ENCODE results near the gene ABCB1.

Gene ABCB1

DNA sequence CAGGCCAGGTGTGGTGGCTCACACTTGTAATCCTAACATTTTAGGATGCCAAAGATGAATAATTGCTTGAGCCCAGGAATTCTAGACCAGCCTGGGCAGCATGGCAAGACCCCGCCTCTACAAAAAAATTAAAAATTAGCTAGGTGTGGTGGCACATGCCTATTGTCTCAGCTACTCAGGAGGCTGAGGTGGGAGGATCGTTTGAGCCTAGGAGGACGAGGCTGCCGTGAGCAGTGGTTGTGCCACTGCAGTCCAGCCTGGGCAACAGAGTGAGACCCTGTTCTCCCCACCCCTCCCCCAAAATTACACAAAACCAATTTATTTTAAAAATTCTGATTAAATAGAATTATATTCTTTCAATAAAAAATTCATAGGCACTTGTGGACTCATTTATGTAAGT, 39.0 kb downstream of the ABCB1 start:
- H3K4me3 ChIP-seq (ENCODE audit: low read length) = no peak overlapping the region
- TF ChIP-seq ZNF274 (IDR thresholded peaks at IDR 0.05; ENCODE audit: low read depth, low read length) = no peak

DNA sequence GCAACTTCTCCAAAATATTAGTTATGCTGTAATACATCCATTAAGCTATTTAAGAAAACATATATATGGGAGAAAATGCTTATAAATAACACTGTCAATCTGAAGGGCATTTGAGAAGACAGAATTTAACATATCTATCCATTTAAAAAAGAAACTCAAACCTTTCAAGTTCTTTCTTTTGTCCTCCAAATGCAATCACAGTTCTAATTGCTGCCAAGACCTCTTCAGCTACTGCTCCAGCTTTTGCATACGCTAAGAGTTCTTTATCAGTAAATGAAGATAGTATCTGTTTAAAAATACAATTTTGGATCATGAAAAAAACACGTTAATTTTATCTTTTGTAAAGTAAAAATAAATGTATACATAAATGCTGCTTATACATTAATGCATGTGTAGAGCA, 39.6 kb downstream of the ABCB1 start:
- TF ChIP-seq ZNF274 (IDR thresholded peaks at IDR 0.05; ENCODE audit: low read depth, low read length) = no peak
- no peak overlapping the region for H3K4me3 ChIP-seq (ENCODE audit: low read length)

DNA sequence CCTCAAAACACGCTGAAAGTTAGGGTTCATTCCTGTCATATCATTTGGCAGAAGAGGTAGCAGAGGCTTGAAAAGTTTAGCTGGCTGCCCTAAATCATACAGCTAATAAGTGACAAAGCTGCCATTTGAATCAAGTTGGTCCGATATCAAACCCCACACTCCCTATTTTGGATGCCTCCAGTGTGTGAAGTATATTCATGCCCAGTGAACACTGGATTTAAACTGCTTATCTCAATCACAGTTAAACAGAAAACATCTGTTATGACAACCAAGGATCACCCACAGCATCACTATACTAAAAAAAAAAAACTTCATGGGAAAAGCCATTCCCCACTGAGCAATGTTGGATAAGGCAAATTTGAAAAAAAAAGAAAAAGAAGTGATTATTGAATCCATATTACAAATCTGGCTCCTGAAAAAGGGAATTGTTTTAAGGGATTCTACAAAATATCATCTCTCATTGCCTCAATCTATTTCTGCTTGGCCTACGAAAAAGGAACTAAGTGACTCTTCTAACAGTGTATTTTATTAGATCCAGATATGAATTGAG, 48.3 kb downstream of the ABCB1 start:
- no peak overlapping the region for H3K4me3 ChIP-seq (ENCODE audit: low read length)
- no peak for TF ChIP-seq ZNF274 (IDR thresholded peaks at IDR 0.05; ENCODE audit: low read depth, low read length)

DNA sequence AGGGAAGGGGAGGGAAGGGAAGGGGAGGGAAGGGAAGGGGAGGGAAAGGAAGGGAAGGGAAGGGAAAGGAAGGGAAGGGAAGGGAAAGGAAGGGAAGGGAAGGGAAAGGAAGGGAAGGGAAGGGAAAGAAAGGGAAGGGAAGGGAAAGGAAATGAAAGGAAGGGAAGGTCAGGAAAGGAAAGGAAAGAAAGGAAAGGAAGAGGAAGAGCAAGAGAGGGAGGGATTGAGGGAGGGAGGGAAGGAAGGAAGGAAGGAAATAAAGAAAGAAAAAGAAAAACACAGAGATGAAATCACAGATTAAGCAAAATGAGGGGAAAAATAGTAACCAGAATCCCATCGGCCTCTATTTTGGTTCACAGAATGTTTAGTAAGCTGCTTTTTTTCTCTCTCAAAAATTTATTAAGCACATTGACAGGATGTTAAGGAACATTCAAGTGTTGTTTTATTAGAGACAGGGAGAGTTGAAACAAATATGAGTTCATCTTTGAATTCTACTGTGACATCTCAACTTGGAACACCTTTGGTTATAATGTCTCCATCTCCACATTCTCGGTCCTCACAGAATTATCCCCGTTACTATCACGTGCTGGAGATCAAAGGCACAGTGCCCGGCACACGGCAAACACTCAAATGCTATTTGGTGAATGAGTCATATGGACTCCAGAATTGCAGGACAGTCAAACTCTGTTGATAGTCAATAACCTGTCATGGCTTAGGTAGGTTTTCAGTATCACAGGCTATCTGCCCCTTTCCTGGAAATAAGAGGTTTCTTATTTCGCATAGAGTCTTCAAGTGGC, 52.4 kb downstream of the ABCB1 start:
- H3K4me3 ChIP-seq (ENCODE audit: low read length) = no peak overlapping the region
- TF ChIP-seq ZNF274 (IDR thresholded peaks at IDR 0.05; ENCODE audit: low read depth, low read length) = no peak

DNA sequence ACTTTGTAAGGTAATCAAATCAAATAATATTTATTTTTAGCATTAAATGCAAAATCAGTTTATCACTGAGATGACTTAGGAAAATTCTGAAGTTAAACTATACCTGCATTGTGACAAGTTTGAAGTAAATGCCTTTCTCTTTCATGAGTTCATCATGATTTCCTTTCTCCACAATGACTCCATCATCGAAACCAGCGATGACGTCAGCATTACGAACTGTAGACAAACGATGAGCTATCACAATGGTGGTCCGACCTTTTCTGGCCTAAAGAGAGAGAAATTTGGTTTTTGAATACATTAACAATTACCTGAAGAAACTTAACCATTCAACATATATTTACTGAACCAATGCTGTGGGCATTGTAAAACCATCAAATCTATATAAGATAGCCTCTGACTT, 54.9 kb downstream of the ABCB1 start:
- no peak overlapping the region for H3K4me3 ChIP-seq (ENCODE audit: low read length)
- TF ChIP-seq ZNF274 (IDR thresholded peaks at IDR 0.05; ENCODE audit: low read depth, low read length) = no peak

DNA sequence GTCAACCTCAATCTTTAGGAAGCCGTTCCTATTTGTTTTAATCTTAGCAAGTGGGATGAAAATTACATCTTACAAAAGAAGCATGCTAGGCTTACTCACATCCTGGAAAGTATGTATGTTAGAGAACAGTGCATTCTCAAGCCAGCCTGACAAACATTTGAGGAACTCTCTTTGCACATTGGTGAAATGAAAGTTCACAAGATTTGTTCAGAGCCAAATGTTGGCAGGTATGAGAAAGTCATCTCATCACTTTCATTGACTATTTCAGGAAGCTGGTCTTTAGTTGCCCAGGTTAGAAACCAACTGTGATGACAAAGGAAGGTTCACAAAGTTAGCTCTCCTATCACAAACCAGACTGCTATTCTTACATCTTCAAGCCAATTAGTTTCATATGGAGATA, 57.1 kb downstream of the ABCB1 start:
- no peak for TF ChIP-seq ZNF274 (IDR thresholded peaks at IDR 0.05; ENCODE audit: low read depth, low read length)
- H3K4me3 ChIP-seq (ENCODE audit: low read length) = no peak overlapping the region

DNA sequence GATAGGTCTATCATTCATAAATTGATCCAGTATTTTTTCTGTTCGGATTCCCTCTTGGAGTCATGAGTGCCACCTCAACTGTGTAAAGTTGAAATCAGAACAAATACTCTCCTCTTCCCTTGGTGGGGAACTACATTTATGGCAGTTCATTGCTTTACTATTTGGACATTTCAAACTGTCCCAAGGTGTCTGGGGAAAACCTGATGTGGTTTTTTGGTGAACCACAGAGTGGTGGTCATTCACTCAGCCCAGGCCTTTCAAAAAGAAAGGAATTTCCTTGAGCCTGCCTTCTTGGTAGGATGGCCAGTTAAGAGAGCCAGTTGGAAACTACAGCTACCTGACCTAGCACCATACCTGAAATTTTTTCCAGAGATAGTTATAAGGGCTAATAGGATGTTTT, 59.0 kb downstream of the ABCB1 start:
- no peak for TF ChIP-seq ZNF274 (IDR thresholded peaks at IDR 0.05; ENCODE audit: low read depth, low read length)
- no peak overlapping the region for H3K4me3 ChIP-seq (ENCODE audit: low read length)

DNA sequence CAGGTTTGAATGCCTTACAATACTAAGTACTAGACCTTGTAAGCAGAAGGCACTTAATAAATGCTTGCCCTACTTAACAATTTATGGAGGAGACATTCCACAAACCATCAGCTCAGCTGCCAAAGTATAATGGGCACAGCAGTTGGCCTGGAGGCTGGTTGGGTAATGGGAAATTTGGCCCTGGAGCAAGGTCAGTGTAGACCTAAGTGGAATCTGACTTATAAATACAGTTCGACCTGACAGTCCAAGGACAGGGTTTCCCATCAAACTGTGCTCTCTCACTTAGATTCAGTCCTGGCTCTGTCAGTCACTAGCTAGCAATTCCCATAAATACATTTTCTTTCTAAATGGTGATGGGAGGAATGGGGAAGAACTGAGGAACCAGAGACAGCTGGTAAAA, 62.6 kb downstream of the ABCB1 start:
- H3K4me3 ChIP-seq (ENCODE audit: low read length) = no peak overlapping the region
- no peak for TF ChIP-seq ZNF274 (IDR thresholded peaks at IDR 0.05; ENCODE audit: low read depth, low read length)

DNA sequence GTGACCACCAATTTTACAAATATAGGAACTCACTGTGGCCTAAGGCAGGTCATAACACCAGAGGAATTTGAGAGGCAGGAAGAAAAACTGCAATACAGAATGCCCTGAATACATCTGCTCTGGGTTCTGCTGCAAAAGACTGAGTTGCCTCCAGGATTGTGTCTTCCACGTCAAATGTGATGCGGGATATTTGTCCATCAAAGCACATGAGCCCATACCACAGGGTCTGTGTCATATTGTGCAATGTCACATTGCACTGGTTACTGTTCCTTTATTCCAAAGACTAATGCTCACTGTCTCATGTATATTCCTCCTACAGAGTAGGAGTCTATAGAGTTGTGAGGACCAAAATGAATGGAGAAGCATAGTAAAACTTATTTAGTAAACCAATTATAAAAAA, 66.6 kb downstream of the ABCB1 start:
- H3K4me3 ChIP-seq (ENCODE audit: low read length) = no peak overlapping the region
- TF ChIP-seq ZNF274 (IDR thresholded peaks at IDR 0.05; ENCODE audit: low read depth, low read length) = no peak

DNA sequence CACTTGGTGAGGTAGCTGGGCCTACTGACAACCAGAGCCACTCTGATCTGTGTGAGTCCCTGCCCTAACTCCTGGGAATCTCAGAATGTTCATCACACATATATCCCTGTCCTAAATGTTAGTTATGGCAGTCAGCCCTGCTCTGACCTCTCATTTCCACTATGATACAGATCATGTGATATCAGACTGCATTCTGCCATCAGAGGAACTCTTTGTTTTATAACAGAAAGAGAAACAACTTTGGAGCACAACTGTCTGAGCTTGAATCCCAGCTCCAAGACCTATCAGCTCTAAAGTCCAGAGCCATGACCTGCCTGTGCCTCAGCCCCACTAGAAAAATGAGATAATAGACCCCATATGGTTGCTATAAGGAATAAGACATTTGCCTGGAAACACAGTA, 70.6 kb downstream of the ABCB1 start:
- H3K4me3 ChIP-seq (ENCODE audit: low read length) = no peak overlapping the region
- TF ChIP-seq ZNF274 (IDR thresholded peaks at IDR 0.05; ENCODE audit: low read depth, low read length) = no peak

DNA sequence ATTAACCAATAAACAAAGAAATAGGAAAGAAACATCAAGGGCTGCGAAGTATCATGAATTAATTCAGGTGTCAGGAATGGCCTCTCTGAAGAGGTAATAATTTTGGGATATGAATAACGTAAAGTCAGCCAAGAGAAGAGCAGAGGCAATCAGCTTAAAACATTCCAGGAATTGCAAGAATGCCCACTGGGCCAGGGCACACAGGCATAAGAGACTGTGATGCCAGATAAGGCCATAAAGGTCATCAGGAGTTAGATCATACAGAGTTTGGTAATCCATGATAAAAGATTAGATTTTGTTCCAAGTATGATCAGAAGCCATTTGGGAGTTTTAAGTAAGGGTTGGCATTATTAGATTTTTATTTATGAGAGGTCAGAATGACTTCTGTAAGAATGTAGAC, 72.0 kb downstream of the ABCB1 start:
- no peak for TF ChIP-seq ZNF274 (IDR thresholded peaks at IDR 0.05; ENCODE audit: low read depth, low read length)
- no peak overlapping the region for H3K4me3 ChIP-seq (ENCODE audit: low read length)

DNA sequence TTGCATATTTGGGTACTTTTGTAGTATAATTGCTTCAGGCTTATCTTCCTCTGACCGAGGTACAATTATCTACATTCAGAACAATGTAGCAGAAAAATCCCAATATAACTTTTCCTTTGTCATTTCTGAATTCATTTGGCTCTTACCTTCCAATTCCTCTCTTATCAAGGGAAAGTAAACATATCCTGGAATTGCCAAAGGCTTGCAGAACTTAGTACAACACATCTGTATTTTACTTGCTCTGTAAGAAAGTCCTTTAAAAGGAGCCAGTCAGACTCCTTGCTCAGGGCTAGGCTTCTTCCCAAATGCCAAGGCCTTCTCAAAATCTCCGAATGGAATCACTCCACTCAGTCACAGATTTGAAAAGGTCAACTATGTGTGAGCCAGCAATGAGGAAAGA, 81.9 kb downstream of the ABCB1 start:
- H3K4me3 ChIP-seq (ENCODE audit: low read length) = no peak overlapping the region
- no peak for TF ChIP-seq ZNF274 (IDR thresholded peaks at IDR 0.05; ENCODE audit: low read depth, low read length)

DNA sequence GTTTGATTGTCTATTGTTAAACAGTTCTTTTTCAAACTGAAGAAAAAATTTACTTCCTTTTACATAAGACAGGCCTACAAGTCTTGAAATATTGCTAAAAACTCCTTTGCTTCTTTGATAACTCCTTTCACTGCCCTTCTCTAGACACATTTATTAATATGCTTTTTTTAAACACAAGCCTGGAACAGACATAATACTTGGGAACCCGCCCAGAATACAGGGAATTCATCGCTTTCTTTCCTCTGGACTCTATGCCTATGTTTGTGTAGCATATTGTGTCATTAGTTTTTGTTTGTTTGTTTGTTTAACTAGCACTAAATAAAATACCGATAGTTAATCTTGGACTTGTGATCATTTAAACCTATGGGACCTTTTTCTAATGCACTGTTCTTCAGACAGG, 82.8 kb downstream of the ABCB1 start:
- no peak overlapping the region for H3K4me3 ChIP-seq (ENCODE audit: low read length)
- no peak for TF ChIP-seq ZNF274 (IDR thresholded peaks at IDR 0.05; ENCODE audit: low read depth, low read length)

DNA sequence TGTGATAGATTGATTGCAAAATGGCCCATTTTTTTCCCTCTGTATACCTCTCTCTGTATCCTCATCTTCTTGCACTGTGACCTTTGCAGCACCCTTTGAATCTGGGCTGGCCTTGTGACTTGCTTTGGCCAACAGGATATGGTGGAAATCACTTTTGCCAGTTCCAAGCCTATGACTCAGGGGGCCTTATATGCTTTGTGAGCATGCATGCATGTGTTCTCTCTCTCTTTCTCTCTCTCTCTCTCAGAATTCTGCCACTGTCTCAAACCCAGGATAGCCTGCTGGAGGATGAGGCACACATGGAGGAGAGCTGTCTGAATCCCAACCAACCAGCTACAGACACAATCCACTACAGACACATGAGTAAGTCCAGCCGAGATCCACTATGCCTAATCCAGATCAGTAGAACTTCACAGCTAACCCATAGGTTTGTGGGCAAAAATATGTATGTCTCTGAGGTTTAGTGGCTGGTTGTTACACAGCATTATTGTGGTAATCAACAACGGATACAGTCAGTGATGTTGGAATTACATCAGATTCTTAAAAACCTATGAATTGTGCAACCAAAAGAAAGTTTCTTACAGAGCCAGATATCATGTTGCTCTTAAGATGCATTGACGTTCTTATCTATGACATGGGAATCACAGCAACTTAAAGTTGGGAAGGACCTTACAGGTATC, 83.4 kb downstream of the ABCB1 start:
- H3K4me3 ChIP-seq (ENCODE audit: low read length) = no peak overlapping the region
- no peak for TF ChIP-seq ZNF274 (IDR thresholded peaks at IDR 0.05; ENCODE audit: low read depth, low read length)

DNA sequence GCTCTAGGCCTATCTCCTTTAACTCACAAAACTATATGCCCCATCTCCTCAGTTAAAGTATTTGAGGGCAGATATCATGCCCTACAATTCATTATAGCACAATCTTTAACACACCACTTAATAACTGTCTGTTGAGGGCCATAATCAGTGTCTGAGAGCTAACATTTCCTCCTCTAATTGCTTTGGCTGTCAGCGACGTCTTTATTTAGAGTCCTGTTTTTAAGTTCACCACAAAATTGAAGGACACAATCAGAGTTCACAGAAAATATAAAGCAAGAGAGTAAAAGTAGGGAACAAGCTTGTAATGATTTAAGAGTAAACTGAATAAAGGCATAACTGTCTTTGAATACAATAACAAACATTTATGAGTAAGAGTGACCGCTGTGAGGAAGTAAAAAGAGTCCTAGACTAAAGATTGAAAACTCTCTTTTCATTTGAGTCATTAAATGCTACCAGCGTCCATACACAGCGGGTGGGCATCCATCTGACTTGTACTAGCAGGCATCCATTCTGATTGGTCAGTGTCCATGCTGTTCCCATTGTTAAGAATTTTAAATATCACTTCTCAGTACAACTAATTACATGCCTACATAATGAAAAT, 86.8 kb downstream of the ABCB1 start:
- no peak for TF ChIP-seq ZNF274 (IDR thresholded peaks at IDR 0.05; ENCODE audit: low read depth, low read length)
- no peak overlapping the region for H3K4me3 ChIP-seq (ENCODE audit: low read length)
